Astrocyte of the cerebellum (primary cell): ENCODE results near the gene OR6X1.

ENCODE experiments used
- DNase-seq: peaks from one replicate; pipeline ENCODE4 v3.0.0-alpha.2; 2011; ENCODE audit warnings: low read depth
- H3K4me3 ChIP-seq: 2 replicates; pipeline ENCODE4 v1.5.1; 2011; ENCODE audit warnings: mild to moderate bottlenecking, low read depth, low read length, moderate library complexity
- in situ Hi-C: cut with HindIII; loops from 2 replicates; pipeline ENCODE4 v1.10.0; 2017; ENCODE audit warnings: low sequenced_read_pairs
- TF ChIP-seq, protein P1 (sequence below): IDR thresholded peaks from 2 replicates; pipeline ENCODE4 v1.5.1; 2012; ENCODE audit warnings: low read length, low read depth, moderate library complexity, mild to moderate bottlenecking; ENCODE audit errors: missing control alignments

The OR6X1 gene

DNA sequence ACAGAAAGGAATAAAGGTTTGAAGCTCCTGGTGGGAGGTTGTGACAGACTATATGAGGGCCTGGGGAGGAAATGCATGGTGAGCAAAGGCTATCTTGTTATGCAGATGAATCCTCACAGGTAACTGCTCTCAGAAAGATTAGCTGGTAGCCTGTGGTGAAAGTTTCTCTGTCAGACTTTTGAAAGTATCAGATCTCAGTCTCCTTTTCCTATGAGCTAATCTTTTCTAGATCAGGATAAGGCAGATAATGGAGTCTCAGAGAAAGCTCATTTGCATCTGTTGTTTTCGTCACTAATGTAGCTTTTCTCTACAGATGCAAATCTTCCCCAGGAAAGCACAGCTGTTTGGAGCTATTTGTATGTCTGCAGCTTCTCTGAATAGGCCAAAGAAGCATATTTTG, 21.0 kb upstream of the OR6X1 start:
- TF ChIP-seq, protein P1, sequence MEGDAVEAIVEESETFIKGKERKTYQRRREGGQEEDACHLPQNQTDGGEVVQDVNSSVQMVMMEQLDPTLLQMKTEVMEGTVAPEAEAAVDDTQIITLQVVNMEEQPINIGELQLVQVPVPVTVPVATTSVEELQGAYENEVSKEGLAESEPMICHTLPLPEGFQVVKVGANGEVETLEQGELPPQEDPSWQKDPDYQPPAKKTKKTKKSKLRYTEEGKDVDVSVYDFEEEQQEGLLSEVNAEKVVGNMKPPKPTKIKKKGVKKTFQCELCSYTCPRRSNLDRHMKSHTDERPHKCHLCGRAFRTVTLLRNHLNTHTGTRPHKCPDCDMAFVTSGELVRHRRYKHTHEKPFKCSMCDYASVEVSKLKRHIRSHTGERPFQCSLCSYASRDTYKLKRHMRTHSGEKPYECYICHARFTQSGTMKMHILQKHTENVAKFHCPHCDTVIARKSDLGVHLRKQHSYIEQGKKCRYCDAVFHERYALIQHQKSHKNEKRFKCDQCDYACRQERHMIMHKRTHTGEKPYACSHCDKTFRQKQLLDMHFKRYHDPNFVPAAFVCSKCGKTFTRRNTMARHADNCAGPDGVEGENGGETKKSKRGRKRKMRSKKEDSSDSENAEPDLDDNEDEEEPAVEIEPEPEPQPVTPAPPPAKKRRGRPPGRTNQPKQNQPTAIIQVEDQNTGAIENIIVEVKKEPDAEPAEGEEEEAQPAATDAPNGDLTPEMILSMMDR: no peak
- DNase-seq: no peak
- H3K4me3 ChIP-seq: no peak overlapping the region
- in situ Hi-C loops: no loop called here

- in situ Hi-C loops: no loop called here
- DNase-seq: no peak
Measured at GRCh38 chr11:123773959-123774358, 19.6 kb upstream of the OR6X1 start.

GRCh38 chr11:123773026-123773425, 18.7 kb upstream of the OR6X1 start:
- H3K4me3 ChIP-seq: no peak overlapping the region
- TF ChIP-seq, protein P1: no peak
- in situ Hi-C loops: no loop called here
- DNase-seq: no peak

More at GRCh38 chr11:123773959-123774358, 19.6 kb upstream of the OR6X1 start:
- TF ChIP-seq, protein P1: no peak
- H3K4me3 ChIP-seq: no peak overlapping the region

GRCh38 chr11:123771664-123772063, 17.3 kb upstream of the OR6X1 start:
- in situ Hi-C loops: no loop called here
- TF ChIP-seq, protein P1: no peak
- H3K4me3 ChIP-seq: no peak overlapping the region
- no peak for DNase-seq

- in situ Hi-C loops: no loop called here
- TF ChIP-seq, protein P1: no peak
- no peak overlapping the region for H3K4me3 ChIP-seq
- DNase-seq: no peak
Measured at GRCh38 chr11:123770712-123771111, 16.4 kb upstream of the OR6X1 start.

DNA sequence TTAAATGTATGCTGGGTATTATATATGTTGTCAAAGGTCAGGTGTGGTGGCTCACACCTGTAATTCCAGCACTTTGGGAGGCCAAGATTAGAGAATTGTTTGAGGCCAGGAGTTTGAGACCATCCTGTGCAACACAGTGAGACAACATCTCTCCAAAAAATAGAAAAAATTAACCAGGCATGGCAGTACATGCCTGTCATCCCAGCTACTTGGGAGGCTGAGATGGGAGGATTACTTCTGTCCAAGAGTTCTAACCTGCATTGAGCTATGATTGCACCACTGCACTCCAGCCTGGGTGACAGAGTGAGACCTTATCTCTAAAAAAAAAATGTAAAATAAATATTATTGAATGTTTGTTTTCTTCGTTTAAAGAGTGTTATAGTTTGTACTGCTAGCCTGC, 11.3 kb upstream of the OR6X1 start:
- in situ Hi-C loops: no loop called here
- no peak overlapping the region for H3K4me3 ChIP-seq
- TF ChIP-seq, protein P1: no peak
- no peak for DNase-seq

DNA sequence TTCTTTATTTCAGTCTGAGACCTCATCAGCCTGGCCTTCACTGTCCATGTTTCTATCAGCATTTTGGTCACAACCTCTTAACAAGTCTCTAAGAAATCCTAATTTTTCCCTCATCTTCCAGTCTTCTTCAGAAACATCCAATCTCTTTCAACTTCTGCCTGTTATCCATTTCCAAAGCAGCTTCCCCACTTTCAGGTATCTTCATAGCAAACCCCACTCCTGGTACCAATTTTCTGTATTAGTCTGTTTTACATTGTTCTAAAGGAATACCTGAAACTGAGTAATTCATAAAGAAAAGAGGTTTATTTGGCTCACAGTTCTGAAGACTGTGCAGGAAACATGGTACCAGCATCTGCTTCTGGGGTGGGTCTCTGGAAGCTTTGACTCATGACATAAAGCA, 8.1 kb upstream of the OR6X1 start:
- TF ChIP-seq, protein P1: no peak
- DNase-seq: no peak
- in situ Hi-C loops: no loop called here

More for the DNA sequence above, 8.1 kb upstream of the OR6X1 start:
- no peak overlapping the region for H3K4me3 ChIP-seq
